Mesenchymal stem cell (in vitro differentiated cells and primary cell): ENCODE measurements around the gene TBC1D22A.

ENCODE experiments used
- DNase-seq: peaks from one replicate; pipeline ENCODE4 v3.0.0-alpha.2; 2013
- H2AFZ ChIP-seq: one replicate; pipeline ENCODE4 v1.6.1; 2013; ENCODE audit warnings: low read depth, mild to moderate bottlenecking, control low read depth, inconsistent platforms, low read length, moderate library complexity
- H2AK5ac ChIP-seq: 2 replicates; pipeline ENCODE4 v1.6.1; 2013; ENCODE audit warnings: low read length, moderate library complexity, mild to moderate bottlenecking, inconsistent platforms; ENCODE audit not compliant: severe bottlenecking
- H2BK120ac ChIP-seq: one replicate; pipeline ENCODE4 v1.6.1; 2013; ENCODE audit warnings: low read depth, mild to moderate bottlenecking, inconsistent platforms, low read length, moderate library complexity
- H2BK12ac ChIP-seq, 2 experiments: one replicate each; pipeline ENCODE4 v1.6.1; 2013; ENCODE audit warnings: inconsistent platforms in 2 of 2, low read length in 2 of 2, mild to moderate bottlenecking in 2 of 2, moderate library complexity in 2 of 2, control low read depth in 1 of 2
- H2BK15ac ChIP-seq: one replicate; pipeline ENCODE4 v1.6.1; 2013; ENCODE audit warnings: mild to moderate bottlenecking, low read depth, inconsistent platforms; ENCODE audit not compliant: poor library complexity, severe bottlenecking
- H2BK5ac ChIP-seq: 2 replicates; pipeline ENCODE4 v1.6.1; 2013; ENCODE audit warnings: low read depth, mild to moderate bottlenecking, low read length, control low read depth, inconsistent platforms; ENCODE audit not compliant: poor library complexity, severe bottlenecking
- H3K14ac ChIP-seq, 2 experiments: one replicate each; pipeline ENCODE4 v1.6.1; 2013; ENCODE audit warnings: inconsistent platforms in 2 of 2, low read length in 2 of 2, control low read depth in 1 of 2, mild to moderate bottlenecking in 1 of 2, moderate library complexity in 1 of 2
- H3K18ac ChIP-seq, 2 experiments: one replicate each; pipeline ENCODE4 v1.6.1; 2013; ENCODE audit warnings: inconsistent platforms in 2 of 2, low read length in 2 of 2, control low read depth in 1 of 2, low read depth in 1 of 2, mild to moderate bottlenecking in 1 of 2
- H3K23ac ChIP-seq, 2 experiments: one replicate each; pipeline ENCODE4 v1.6.1; 2013; ENCODE audit warnings: inconsistent platforms in 2 of 2, low read length in 2 of 2, mild to moderate bottlenecking in 2 of 2, moderate library complexity in 2 of 2, control low read depth in 1 of 2
- H3K27ac ChIP-seq: 2 replicates; pipeline ENCODE4 v1.5.1; 2013; ENCODE audit warnings: mild to moderate bottlenecking, moderate library complexity, low read length, control low read depth, inconsistent platforms; ENCODE audit not compliant: poor library complexity, severe bottlenecking
- H3K27me3 ChIP-seq, 2 experiments: 2 replicates each; pipeline versions ENCODE4 v1.6.1 to v1.7.0; 2013; ENCODE audit warnings: low read length in 2 of 2, mild to moderate bottlenecking in 2 of 2, moderate library complexity in 2 of 2, control low read depth in 1 of 2, inconsistent platforms in 1 of 2; ENCODE audit not compliant: control insufficient read depth in 1 of 2, insufficient read depth in 1 of 2
- H3K36me3 ChIP-seq, 2 experiments: 2 replicates each; pipeline versions ENCODE4 v1.6.1 to v1.7.0; 2013; ENCODE audit warnings: low read length in 2 of 2, control low read depth in 1 of 2, inconsistent platforms in 1 of 2, low read depth in 1 of 2, mild to moderate bottlenecking in 1 of 2; ENCODE audit not compliant: insufficient read depth in 2 of 2, control insufficient read depth in 1 of 2
- H3K4ac ChIP-seq, 2 experiments: one replicate each; pipeline ENCODE4 v1.6.1; 2013; ENCODE audit warnings: inconsistent platforms in 2 of 2, low read length in 2 of 2, mild to moderate bottlenecking in 2 of 2, moderate library complexity in 2 of 2, control low read depth in 1 of 2, low read depth in 1 of 2
- H3K4me1 ChIP-seq: 2 replicates; pipeline ENCODE4 v1.6.1; 2013; ENCODE audit warnings: low read depth, low read length, control low read depth; ENCODE audit not compliant: control insufficient read depth, insufficient read depth
- H3K4me2 ChIP-seq: 2 replicates; pipeline ENCODE4 v1.6.1; 2013; ENCODE audit warnings: low read length, mild to moderate bottlenecking, inconsistent platforms; ENCODE audit not compliant: poor library complexity, severe bottlenecking
- H3K4me3 ChIP-seq, 2 experiments: 2 replicates each; pipeline versions ENCODE4 v1.5.1 to v1.7.0; 2013; ENCODE audit warnings: low read length in 2 of 2, mild to moderate bottlenecking in 2 of 2, control low read depth in 1 of 2, low read depth in 1 of 2; ENCODE audit not compliant: insufficient read depth in 1 of 2
- H3K79me1 ChIP-seq: replicated peaks from 2 replicates; pipeline ENCODE4 v1.6.1; 2013; ENCODE audit warnings: mild to moderate bottlenecking, control low read depth, low read length, inconsistent platforms; ENCODE audit not compliant: poor library complexity, severe bottlenecking
- H3K9ac ChIP-seq: 2 replicates; pipeline ENCODE4 v1.7.0; 2013; ENCODE audit warnings: mild to moderate bottlenecking, low read length, moderate library complexity
- H3K9me3 ChIP-seq: 2 replicates; pipeline ENCODE4 v1.7.0; 2013; ENCODE audit warnings: mild to moderate bottlenecking, low read length; ENCODE audit not compliant: control insufficient read depth
- H4K8ac ChIP-seq: one replicate; pipeline ENCODE4 v1.6.1; 2013; ENCODE audit warnings: inconsistent platforms, mild to moderate bottlenecking, low read length, moderate library complexity
- H4K91ac ChIP-seq: one replicate; pipeline ENCODE4 v1.6.1; 2013; ENCODE audit warnings: mild to moderate bottlenecking, low read length, inconsistent platforms
- WGBS: methylation state at CpG from one replicate; pipeline ENCODE4 v1.1.7; 2013; ENCODE audit warnings: mixed read lengths; 5-methylcytosine and 5-hydroxymethylcytosine counted together

The TBC1D22A gene

DNA sequence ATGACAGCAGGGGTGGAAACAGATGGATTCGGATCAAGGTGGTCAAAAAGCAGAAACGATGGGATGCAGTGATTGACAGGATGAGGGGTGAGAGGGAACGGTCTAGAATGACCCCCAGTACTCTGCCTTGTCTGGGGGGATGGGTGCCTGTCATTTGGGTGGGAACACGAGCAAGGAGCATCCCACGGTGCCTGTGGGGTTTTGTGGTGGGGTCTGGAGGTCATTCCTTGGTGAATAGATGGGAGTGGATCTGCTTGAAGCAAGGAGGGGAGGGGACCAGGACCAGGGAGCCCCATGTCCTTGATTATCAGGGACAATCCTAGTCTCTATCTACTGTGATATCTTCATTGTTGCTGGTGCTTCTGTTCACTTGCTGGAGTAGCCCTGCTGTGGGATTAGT lies 16.3 kb upstream of the TBC1D22A start:
- Histone ChIP-seq H3K4me2 (no peak overlapping the region), H3K79me1 (no peaks in the 10 kb centered on the region), H3K9me3 (no peaks in the 10 kb centered on the region), H3K27ac (no peak overlapping the region), H3K14ac (no peak overlapping the region), H3K18ac (no peak overlapping the region), H4K91ac (peak overlapping the region; percentile 1), H2BK12ac (no peak overlapping the region), H3K4me1 (peaks cover 15% of the 10 kb centered on the region), H4K8ac (no peak overlapping the region), H3K9ac (no peak overlapping the region), H3K4me3 (no peak overlapping the region), H2BK5ac (no peak overlapping the region), H2BK120ac (no peak overlapping the region), H2AFZ (no peak overlapping the region), H2BK15ac (no peak overlapping the region), H3K4ac (no peak overlapping the region), H3K27me3 (peaks cover 0 to 22% of the 10 kb centered on the region in 2 experiments), H3K36me3 (no peaks in the 10 kb centered on the region), H3K23ac (no peak overlapping the region), H2AK5ac (no peak overlapping the region)
- DNase-seq: no peak
- 86% methylated on average over 5 of the region's 5 CpGs for WGBS

DNA sequence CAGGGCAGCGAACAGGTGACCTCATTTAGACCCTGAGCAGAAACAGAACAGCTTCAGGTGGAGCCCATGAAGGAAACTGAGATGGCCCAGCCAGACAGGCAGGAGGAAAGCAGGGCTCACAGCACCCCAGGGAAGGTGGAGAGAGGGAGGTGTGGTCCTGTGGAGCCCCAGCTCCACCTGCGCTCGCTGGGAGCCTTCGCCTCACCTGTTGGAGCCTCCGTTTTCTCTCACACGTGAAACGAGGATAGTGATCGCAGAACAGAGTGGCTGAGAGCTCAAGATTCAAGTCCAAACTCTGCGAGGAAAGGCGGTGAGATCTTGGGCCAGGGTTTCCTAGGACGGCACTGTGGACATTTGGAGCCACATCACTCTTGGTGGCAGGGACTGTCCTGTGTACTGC lies 15.8 kb upstream of the TBC1D22A start:
- Histone ChIP-seq H2BK15ac (no peak overlapping the region), H3K14ac (no peak overlapping the region), H2AFZ (no peak overlapping the region), H3K18ac (no peak overlapping the region), H3K27me3 (peaks cover 0 to 22% of the 10 kb centered on the region in 2 experiments), H3K4me2 (no peak overlapping the region), H3K4me1 (peaks cover 15% of the 10 kb centered on the region), H3K4ac (no peak overlapping the region), H2BK5ac (no peak overlapping the region), H3K27ac (no peak overlapping the region), H2AK5ac (no peak overlapping the region), H4K8ac (no peak overlapping the region), H2BK12ac (no peak overlapping the region), H3K4me3 (no peak overlapping the region), H3K9me3 (no peaks in the 10 kb centered on the region), H3K23ac (no peak overlapping the region), H3K36me3 (no peaks in the 10 kb centered on the region), H3K79me1 (no peaks in the 10 kb centered on the region), H2BK120ac (no peak overlapping the region), H3K9ac (no peak overlapping the region), H4K91ac (no peak overlapping the region)
- no peak for DNase-seq
- 85% methylated on average over 11 of the region's 11 CpGs for WGBS

DNA sequence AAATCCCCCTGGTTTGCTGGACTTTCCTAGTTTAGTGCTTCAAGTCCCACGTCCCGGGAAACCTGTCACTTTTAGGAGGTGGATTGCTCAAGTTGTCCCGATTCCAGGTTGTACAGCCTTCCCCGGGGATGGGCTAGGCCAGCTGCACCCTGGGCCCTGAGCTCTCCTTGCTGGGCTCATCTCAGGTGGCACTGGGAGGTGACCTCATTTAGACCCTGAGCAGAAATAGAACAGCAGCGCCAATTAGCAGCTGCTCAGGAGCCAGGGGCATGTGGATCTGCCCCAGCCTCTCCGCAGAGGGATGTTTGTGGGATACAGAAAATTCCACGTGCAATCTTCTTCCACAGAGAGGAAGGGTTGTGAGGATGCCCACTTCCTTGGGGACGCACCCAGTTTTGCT lies 14.8 kb upstream of the TBC1D22A start:
- WGBS: 90% methylated on average over 8 of the region's 8 CpGs
- no peak overlapping the region for H2AFZ ChIP-seq
- no peak overlapping the region for H3K27ac ChIP-seq
- H4K8ac ChIP-seq: no peak overlapping the region
- H2BK12ac ChIP-seq: no peak overlapping the region
- H2BK120ac ChIP-seq: no peak overlapping the region
- H3K9me3 ChIP-seq: no peaks in the 10 kb centered on the region
- H3K79me1 ChIP-seq: no peaks in the 10 kb centered on the region
- H2BK5ac ChIP-seq: no peak overlapping the region
- peak overlapping the region; percentile 56 for H4K91ac ChIP-seq
- no peak overlapping the region for H3K14ac ChIP-seq
- H3K4me2 ChIP-seq: no peak overlapping the region
- H3K27me3 ChIP-seq: peaks cover 0 to 22% of the 10 kb centered on the region in 2 experiments
- H3K23ac ChIP-seq: no peak overlapping the region
- no peak overlapping the region for H2AK5ac ChIP-seq
- no peak overlapping the region for H3K18ac ChIP-seq
- no peak overlapping the region for H2BK15ac ChIP-seq
- no peaks in the 10 kb centered on the region for H3K36me3 ChIP-seq
- H3K9ac ChIP-seq: no peak overlapping the region
- H3K4me1 ChIP-seq: peaks cover 15% of the 10 kb centered on the region
- H3K4ac ChIP-seq: no peak overlapping the region
- no peak for DNase-seq
- H3K4me3 ChIP-seq: no peak overlapping the region

DNA sequence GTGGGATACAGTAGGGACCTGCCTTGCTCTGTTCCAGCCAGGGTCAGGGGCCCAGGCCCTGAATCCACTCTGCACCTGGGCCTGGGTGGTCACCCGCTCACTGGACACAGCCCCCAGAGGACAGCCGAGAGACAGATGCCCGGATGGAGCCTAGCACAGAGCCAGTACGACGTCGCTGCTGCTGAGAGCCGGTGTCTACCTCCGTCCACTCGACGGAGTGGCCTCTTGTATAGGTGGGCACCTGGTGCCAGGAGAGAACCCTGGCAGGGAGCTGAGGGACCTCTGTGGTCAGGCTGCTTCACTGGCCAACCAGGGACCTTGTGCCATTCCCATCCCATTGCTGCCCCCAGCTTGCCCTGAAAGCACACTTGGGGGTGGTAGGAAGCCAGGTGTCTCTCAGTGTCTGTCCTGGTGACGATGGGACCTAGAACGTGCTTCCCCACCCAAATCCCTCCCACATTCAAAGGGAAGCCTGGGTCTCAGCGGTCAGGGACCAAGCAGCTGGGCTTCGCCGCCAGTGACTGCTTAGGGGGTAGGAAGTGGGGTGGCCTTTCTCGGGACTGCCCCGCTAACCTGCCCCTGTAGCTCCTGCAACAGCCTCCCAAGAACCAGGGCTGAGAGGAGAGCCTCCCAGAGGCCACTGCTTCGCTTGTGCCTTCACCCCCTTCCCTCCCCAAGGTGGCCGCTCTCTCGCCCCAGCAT lies 14.1 kb upstream of the TBC1D22A start:
- no peak overlapping the region for H3K4me2 ChIP-seq
- no peaks in the 10 kb centered on the region for H3K36me3 ChIP-seq
- H3K9me3 ChIP-seq: no peaks in the 10 kb centered on the region
- H2BK120ac ChIP-seq: peak overlapping the region; percentile 71
- no peak overlapping the region for H2BK15ac ChIP-seq
- H3K4ac ChIP-seq: peak overlapping the region; percentile 82 to 88
- 95% methylated on average over 11 of the region's 20 CpGs for WGBS
- peak overlapping the region; percentile 58 for H4K8ac ChIP-seq
- H3K79me1 ChIP-seq: no peaks in the 10 kb centered on the region
- H2AFZ ChIP-seq: no peak overlapping the region
- H3K14ac ChIP-seq: no peak overlapping the region
- H3K4me3 ChIP-seq: no peak overlapping the region
- no peak for DNase-seq
- no peak overlapping the region for H2BK5ac ChIP-seq
- H3K23ac ChIP-seq: no peak overlapping the region
- peaks cover 16% of the 10 kb centered on the region for H3K4me1 ChIP-seq
- H3K18ac ChIP-seq: peak overlapping the region; percentile 75 to 79
- no peak overlapping the region for H3K9ac ChIP-seq
- peak overlapping the region; percentile 15 to 23 for H2BK12ac ChIP-seq
- H3K27ac ChIP-seq: no peak overlapping the region
- H2AK5ac ChIP-seq: peak overlapping the region; percentile 24
- peaks cover 0 to 22% of the 10 kb centered on the region in 2 experiments for H3K27me3 ChIP-seq
- peak overlapping the region; percentile 74 for H4K91ac ChIP-seq
